IPS-18a (cell line): Measurements from ENCODE around the gene SCYL1.
"Not testable (repeated sequence)": the region's sequence is repeated elsewhere in the genome, so short reads cannot be mapped to it uniquely, and the experiment has no call there.

Source experiments
- H3K27ac ChIP-seq: one replicate; pipeline ENCODE4 v1.5.1; 2013; ENCODE audit warnings: low read length
- H3K27me3 ChIP-seq: one replicate; pipeline ENCODE4 v1.6.1; 2013; ENCODE audit warnings: mild to moderate bottlenecking, low read length; ENCODE audit not compliant: control insufficient read depth, insufficient read depth
- H3K36me3 ChIP-seq: one replicate; pipeline ENCODE4 v1.6.1; 2013; ENCODE audit warnings: low read depth, low read length; ENCODE audit not compliant: control insufficient read depth
- H3K4me1 ChIP-seq: one replicate; pipeline ENCODE4 v1.6.1; 2013; ENCODE audit warnings: low read depth, low read length; ENCODE audit not compliant: control insufficient read depth
- H3K4me3 ChIP-seq: one replicate; pipeline ENCODE4 v1.5.1; 2013; ENCODE audit warnings: low read length
- H3K9ac ChIP-seq: one replicate; pipeline ENCODE4 v1.6.1; 2013; ENCODE audit warnings: mild to moderate bottlenecking, low read length, moderate library complexity
- H3K9me3 ChIP-seq: one replicate; pipeline ENCODE4 v1.6.1; 2013; ENCODE audit warnings: low read depth, low read length; ENCODE audit not compliant: control insufficient read depth

Gene SCYL1

DNA sequence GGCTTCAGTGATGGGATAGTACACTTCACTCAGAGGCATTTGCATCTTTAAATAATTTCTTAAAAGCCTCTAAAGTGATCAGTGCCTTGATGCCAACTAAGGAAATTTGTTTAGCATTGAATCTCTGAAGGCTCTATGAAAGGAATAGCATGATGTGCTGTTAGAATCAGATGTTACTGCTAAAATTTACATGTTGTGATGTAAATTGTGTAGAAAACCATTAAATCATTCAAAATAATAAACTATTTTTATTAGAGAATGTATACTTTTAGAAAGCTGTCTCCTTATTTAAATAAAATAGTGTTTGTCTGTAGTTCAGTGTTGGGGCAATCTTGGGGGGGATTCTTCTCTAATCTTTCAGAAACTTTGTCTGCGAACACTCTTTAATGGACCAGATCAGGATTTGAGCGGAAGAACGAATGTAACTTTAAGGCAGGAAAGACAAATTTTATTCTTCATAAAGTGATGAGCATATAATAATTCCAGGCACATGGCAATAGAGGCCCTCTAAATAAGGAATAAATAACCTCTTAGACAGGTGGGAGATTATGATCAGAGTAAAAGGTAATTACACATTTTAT is 21.4 kb upstream of the SCYL1 start:
- Histone ChIP-seq H3K27ac (no peak overlapping the region), H3K4me1 (peaks cover 24% of the 10 kb centered on the region), H3K36me3 (peaks cover 58% of the 10 kb centered on the region), H3K4me3 (peak overlapping the region; percentile 93), H3K9ac (peak overlapping the region; percentile 100), H3K9me3 (no peaks in the 10 kb centered on the region), H3K27me3 (no peaks in the 10 kb centered on the region)

DNA sequence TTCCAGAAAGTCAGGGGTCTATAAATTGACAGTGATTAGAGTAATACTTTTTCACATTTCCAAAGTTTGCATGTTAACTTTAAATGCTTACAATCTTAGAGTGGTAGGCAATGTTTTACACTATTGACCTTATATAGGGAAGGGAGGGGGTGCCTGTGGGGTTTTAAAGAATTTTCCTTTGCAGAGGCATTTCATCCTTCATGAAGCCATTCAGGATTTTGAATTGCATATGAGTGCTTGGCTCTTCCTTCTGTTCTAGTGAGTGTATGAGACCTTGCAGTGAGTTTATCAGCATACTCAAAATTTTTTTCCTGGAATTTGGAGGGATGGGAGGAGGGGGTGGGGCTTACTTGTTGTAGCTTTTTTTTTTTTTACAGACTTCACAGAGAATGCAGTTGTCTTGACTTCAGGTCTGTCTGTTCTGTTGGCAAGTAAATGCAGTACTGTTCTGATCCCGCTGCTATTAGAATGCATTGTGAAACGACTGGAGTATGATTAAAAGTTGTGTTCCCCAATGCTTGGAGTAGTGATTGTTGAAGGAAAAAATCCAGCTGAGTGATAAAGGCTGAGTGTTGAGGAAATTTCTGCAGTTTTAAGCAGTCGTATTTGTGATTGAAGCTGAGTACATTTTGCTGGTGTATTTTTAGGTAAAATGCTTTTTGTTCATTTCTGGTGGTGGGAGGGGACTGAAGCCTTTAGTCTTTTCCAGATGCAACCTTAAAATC is 20.8 kb upstream of the SCYL1 start:
- Histone ChIP-seq H3K4me3 (peak overlapping the region; percentile 93), H3K27me3 (no peaks in the 10 kb centered on the region), H3K4me1 (peaks cover 21% of the 10 kb centered on the region), H3K9ac (peak overlapping the region; percentile 100), H3K36me3 (peaks cover 58% of the 10 kb centered on the region), H3K27ac (no peak overlapping the region), H3K9me3 (no peaks in the 10 kb centered on the region)

DNA sequence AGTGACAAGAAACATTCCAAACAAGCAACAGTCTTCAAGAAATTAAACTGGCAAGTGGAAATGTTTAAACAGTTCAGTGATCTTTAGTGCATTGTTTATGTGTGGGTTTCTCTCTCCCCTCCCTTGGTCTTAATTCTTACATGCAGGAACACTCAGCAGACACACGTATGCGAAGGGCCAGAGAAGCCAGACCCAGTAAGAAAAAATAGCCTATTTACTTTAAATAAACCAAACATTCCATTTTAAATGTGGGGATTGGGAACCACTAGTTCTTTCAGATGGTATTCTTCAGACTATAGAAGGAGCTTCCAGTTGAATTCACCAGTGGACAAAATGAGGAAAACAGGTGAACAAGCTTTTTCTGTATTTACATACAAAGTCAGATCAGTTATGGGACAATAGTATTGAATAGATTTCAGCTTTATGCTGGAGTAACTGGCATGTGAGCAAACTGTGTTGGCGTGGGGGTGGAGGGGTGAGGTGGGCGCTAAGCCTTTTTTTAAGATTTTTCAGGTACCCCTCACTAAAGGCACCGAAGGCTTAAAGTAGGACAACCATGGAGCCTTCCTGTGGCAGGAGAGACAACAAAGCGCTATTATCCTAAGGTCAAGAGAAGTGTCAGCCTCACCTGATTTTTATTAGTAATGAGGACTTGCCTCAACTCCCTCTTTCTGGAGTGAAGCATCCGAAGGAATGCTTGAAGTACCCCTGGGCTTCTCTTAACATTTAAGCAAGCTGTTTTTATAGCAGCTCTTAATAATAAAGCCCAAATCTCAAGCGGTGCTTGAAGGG is 20.0 kb upstream of the SCYL1 start:
- H3K27ac ChIP-seq = no peak overlapping the region
- peaks cover 21% of the 10 kb centered on the region for H3K4me1 ChIP-seq

DNA sequence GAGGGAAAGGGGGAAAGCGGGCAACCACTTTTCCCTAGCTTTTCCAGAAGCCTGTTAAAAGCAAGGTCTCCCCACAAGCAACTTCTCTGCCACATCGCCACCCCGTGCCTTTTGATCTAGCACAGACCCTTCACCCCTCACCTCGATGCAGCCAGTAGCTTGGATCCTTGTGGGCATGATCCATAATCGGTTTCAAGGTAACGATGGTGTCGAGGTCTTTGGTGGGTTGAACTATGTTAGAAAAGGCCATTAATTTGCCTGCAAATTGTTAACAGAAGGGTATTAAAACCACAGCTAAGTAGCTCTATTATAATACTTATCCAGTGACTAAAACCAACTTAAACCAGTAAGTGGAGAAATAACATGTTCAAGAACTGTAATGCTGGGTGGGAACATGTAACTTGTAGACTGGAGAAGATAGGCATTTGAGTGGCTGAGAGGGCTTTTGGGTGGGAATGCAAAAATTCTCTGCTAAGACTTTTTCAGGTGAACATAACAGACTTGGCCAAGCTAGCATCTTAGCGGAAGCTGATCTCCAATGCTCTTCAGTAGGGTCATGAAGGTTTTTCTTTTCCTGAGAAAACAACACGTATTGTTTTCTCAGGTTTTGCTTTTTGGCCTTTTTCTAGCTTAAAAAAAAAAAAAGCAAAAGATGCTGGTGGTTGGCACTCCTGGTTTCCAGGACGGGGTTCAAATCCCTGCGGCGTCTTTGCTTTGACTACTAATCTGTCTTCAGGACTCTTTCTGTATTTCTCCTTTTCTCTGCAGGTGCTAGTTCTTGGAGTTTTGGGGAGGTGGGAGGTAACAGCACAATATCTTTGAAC is 19.2 kb upstream of the SCYL1 start:
- Histone ChIP-seq H3K27me3 (no peaks in the 10 kb centered on the region), H3K27ac (no peak overlapping the region), H3K4me1 (peaks cover 21% of the 10 kb centered on the region)

More for the DNA sequence above, 20.0 kb upstream of the SCYL1 start:
- peak overlapping the region; percentile 93 for H3K4me3 ChIP-seq
- no peaks in the 10 kb centered on the region for H3K9me3 ChIP-seq
- H3K9ac ChIP-seq = no peak overlapping the region
- no peaks in the 10 kb centered on the region for H3K27me3 ChIP-seq
- peaks cover 58% of the 10 kb centered on the region for H3K36me3 ChIP-seq

DNA sequence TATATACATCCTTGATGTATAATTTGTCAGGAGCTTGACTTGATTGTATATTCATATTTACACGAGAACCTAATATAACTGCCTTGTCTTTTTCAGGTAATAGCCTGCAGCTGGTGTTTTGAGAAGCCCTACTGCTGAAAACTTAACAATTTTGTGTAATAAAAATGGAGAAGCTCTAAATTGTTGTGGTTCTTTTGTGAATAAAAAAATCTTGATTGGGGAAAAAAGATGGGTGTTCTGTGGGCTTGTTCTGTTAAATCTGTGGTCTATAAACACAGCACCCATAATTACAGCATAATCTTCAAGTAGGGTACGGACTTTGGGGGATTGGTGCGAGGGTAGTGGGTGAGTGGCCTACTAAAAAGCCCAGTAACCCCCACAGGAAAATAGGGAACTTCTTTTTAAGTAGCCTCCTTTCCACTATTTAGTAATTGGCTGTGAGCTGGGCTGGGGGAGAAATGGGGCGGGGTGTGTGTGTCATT is 18.6 kb upstream of the SCYL1 start:
- no peak overlapping the region for H3K9ac ChIP-seq

More for the DNA sequence above, 19.2 kb upstream of the SCYL1 start:
- Histone ChIP-seq H3K36me3 (peaks cover 58% of the 10 kb centered on the region), H3K9ac (no peak overlapping the region), H3K9me3 (no peaks in the 10 kb centered on the region), H3K4me3 (peak overlapping the region; percentile 93)

DNA sequence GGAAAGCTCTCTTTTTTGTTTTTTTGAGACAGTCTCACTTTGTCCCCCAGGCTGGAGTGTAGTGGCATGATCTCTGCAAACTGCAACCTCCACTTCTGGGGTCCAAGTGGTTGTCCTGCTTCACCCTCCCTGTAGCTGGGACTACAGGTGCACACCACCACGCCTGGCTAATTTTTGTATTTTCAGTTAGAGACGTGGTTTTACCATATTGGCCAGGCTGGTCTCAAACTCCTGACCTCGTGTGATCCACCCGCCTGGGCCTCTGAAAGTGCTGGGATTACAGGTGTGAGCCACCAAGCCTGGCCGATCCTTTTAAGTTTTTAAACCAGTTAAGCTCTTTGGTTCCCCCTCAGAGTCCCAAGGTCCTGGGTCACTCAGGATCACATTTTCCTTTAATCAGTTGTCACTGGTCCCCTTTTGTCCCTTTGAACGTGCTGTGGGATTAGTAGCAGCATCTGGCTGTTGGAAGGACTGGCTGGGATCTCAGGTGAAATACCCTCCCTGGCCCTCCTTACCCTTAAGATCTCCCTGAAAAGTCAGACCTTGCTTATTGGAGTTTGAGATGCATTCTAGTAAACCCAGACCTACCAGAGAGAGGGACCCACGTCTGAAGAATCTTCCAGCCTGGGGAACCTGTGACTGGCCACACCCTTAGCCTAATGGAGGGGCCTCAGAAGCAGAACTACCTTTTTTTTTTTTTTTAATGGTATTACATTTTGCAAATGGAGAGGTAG is 17.9 kb upstream of the SCYL1 start:
- Histone ChIP-seq H3K27ac (no peak overlapping the region), H3K36me3 (peaks cover 45% of the 10 kb centered on the region), H3K27me3 (no peaks in the 10 kb centered on the region), H3K9me3 (no peaks in the 10 kb centered on the region), H3K9ac (no peak overlapping the region), H3K4me1 (peaks cover 21% of the 10 kb centered on the region), H3K4me3 (no peak overlapping the region)

More for the DNA sequence above, 18.6 kb upstream of the SCYL1 start:
- no peak overlapping the region for H3K4me3 ChIP-seq
- H3K27ac ChIP-seq = no peak overlapping the region
- peaks cover 21% of the 10 kb centered on the region for H3K4me1 ChIP-seq
- H3K36me3 ChIP-seq = peaks cover 51% of the 10 kb centered on the region
- H3K27me3 ChIP-seq = no peaks in the 10 kb centered on the region
- H3K9me3 ChIP-seq = no peaks in the 10 kb centered on the region

DNA sequence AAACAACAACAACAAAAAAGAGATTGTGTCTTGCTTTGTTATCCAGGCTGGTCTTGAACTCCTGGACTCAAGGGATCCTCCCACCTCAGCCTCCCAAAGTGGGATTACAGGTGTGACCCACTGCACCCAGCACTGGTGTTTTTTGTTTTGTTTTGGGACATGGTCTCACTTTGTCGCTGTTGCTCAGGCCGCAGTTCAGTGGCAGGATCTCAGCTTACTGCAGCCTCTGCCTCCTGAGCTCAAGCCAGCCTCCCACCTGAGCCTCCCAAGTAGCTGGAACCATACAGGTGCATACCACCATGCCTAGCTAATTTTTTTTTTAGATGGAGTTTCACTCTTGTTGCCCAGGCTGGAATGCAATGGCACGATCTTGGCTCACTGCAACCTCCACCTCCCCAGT is 12.6 kb upstream of the SCYL1 start:
- H3K9ac ChIP-seq, H3K9me3 ChIP-seq, H3K27me3 ChIP-seq, H3K36me3 ChIP-seq, H3K4me1 ChIP-seq, H3K27ac ChIP-seq, H3K4me3 ChIP-seq: not testable (repeated sequence)

DNA sequence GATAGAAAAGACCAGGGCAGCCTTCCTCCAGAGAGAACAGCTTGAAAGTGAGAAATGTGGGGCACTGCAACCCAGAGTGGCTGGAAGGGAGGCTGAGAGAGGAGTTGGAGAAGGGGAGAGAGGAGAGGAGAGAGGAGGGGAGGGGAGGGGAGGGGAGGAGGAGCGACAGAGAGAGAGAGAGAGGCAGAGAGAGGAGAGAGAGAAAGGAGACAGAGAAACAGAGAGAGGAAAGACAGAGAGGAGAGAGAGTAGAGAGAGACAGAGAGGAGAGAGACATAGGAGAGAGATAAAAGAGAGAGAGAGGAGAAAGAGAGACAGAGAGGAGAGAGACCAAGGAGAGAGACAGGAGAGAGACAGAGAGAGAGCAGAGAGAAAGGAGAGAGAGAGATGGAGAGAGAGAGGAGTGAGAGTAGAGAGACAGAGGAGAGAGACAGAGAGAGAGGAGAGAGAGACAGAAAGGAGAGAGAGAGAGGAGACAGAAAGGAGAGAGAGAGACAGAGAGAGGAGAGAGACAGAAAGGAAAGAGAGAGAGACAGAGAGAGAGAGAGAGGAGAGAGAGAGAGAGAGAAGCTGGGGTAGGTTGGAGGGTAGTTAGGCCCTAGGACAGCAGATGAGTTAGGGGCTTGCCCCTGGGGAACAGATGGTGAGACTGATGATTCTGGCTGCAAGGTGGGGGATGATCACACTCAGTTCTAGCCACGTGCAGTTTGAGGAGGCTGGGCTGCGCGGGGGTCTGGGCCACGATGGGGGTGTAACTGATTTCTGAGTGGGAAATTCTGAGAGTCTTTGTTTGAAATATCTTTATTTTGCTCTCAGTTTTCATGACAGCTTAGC is 8.5 kb upstream of the SCYL1 start:
- no peaks in the 10 kb centered on the region for H3K9me3 ChIP-seq
- H3K36me3 ChIP-seq = no peaks in the 10 kb centered on the region
- H3K4me3 ChIP-seq = no peak overlapping the region
- no peak overlapping the region for H3K9ac ChIP-seq
- no peak overlapping the region for H3K27ac ChIP-seq
- no peaks in the 10 kb centered on the region for H3K27me3 ChIP-seq
- no peaks in the 10 kb centered on the region for H3K4me1 ChIP-seq

DNA sequence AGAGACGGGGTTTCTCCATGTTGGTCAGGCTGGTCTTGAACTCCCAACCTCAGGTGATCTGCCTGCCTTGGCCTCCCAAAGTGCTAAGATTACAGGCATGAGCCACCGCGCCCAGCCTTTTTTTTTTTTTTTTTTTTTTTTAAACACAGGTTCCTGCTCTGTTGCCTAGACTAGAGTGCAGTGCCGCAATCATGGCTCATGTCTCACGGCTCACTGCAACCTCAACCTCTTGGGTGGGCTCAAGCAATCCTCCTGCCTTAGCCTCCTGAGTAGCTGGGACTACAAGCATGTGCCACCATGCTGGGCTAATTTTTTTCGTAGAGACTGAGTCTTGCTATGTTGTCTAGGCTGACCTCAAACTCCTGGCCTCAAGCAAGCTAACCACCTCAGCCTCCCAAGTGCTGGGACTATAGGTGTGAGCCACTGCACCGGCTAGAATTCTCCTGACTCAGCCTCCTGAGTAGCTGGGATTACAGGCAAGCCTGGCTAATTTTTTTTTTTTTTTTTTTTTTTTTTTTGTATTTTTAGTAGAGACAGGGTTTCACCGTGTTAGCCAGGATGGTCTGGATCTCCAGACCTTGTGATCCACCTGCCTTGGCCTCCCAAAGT is 5.8 kb upstream of the SCYL1 start:
- H3K36me3 ChIP-seq, H3K9ac ChIP-seq, H3K27me3 ChIP-seq, H3K9me3 ChIP-seq, H3K4me1 ChIP-seq, H3K27ac ChIP-seq, H3K4me3 ChIP-seq: not testable (repeated sequence)
